H9 (cell line): ENCODE measurements around the gene ASPM. TPM values are rescaled to one million over a fixed set of nuclear protein-coding genes. Genes with fewer than 3 reads are reported as not detected.

ENCODE experiments used
- DNase-seq: peaks from one replicate; pipeline ENCODE4 v3.0.0-alpha.2; 2017
- H2AFZ ChIP-seq: one replicate; pipeline ENCODE4 v1.6.1; 2013; ENCODE audit warnings: mild to moderate bottlenecking, low read length, control low read depth, moderate library complexity
- H2AK5ac ChIP-seq: 2 replicates; pipeline ENCODE4 v1.6.1; 2013; ENCODE audit warnings: low read length, control low read depth, mixed read lengths; ENCODE audit not compliant: insufficient read length
- H2BK120ac ChIP-seq: one replicate; pipeline ENCODE4 v1.6.1; 2013; ENCODE audit warnings: low read depth, mild to moderate bottlenecking, low read length, control low read depth, inconsistent platforms; ENCODE audit not compliant: poor library complexity, severe bottlenecking
- H2BK12ac ChIP-seq: 2 replicates; pipeline ENCODE4 v1.6.1; 2013; ENCODE audit warnings: low read length, control low read depth, mixed read lengths, low read depth; ENCODE audit not compliant: insufficient read length
- H2BK15ac ChIP-seq: 2 replicates; pipeline ENCODE4 v1.6.1; 2013; ENCODE audit warnings: low read depth, low read length, control low read depth
- H2BK20ac ChIP-seq: one replicate; pipeline ENCODE4 v1.6.1; 2013; ENCODE audit warnings: low read depth, mild to moderate bottlenecking, low read length, control low read depth, inconsistent platforms; ENCODE audit not compliant: poor library complexity, severe bottlenecking
- H2BK5ac ChIP-seq: 2 replicates; pipeline ENCODE4 v1.6.1; 2013; ENCODE audit warnings: low read length, control low read depth, mixed read lengths; ENCODE audit not compliant: insufficient read length
- H3K14ac ChIP-seq: 2 replicates; pipeline ENCODE4 v1.6.1; 2013; ENCODE audit warnings: low read length, control low read depth; ENCODE audit not compliant: insufficient read depth
- H3K18ac ChIP-seq: 2 replicates; pipeline ENCODE4 v1.6.1; 2013; ENCODE audit warnings: low read depth, mild to moderate bottlenecking, mixed read lengths, low read length, control low read depth; ENCODE audit not compliant: insufficient read length
- H3K23ac ChIP-seq: 2 replicates; pipeline ENCODE4 v1.6.1; 2013; ENCODE audit warnings: low read length, control low read depth, mixed read lengths, low read depth; ENCODE audit not compliant: insufficient read length
- H3K23me2 ChIP-seq: 2 replicates; pipeline ENCODE4 v1.6.1; 2013; ENCODE audit warnings: low read depth, mild to moderate bottlenecking, mixed read lengths, low read length, control low read depth; ENCODE audit not compliant: insufficient read length, poor library complexity, severe bottlenecking
- H3K27ac ChIP-seq: 2 replicates; pipeline ENCODE4 v1.5.1; 2013; ENCODE audit warnings: low read length, control low read depth, mixed read lengths, low read depth; ENCODE audit not compliant: insufficient read length
- H3K27me3 ChIP-seq: 2 replicates; pipeline ENCODE4 v1.6.1; 2013; ENCODE audit warnings: low read length, control low read depth, inconsistent platforms; ENCODE audit not compliant: insufficient read depth
- H3K4ac ChIP-seq: 2 replicates; pipeline ENCODE4 v1.6.1; 2013; ENCODE audit warnings: low read depth, mild to moderate bottlenecking, control low read depth, inconsistent platforms, low read length, moderate library complexity
- H3K4me1 ChIP-seq: 2 replicates; pipeline ENCODE4 v1.6.1; 2013; ENCODE audit warnings: low read length, control low read depth, inconsistent platforms; ENCODE audit not compliant: insufficient read depth
- H3K4me2 ChIP-seq: 2 replicates; pipeline ENCODE4 v1.6.1; 2013; ENCODE audit warnings: low read length, control low read depth, mixed read lengths; ENCODE audit not compliant: insufficient read length, insufficient read depth
- H3K56ac ChIP-seq: 2 replicates; pipeline ENCODE4 v1.6.1; 2013; ENCODE audit warnings: low read depth, mild to moderate bottlenecking, mixed read lengths, low read length, control low read depth; ENCODE audit not compliant: insufficient read length
- H3K79me1 ChIP-seq: 2 replicates; pipeline ENCODE4 v1.6.1; 2013; ENCODE audit warnings: low read depth, mild to moderate bottlenecking, moderate library complexity, low read length, control low read depth, inconsistent platforms; ENCODE audit not compliant: insufficient read depth, poor library complexity, severe bottlenecking
- H3K79me2 ChIP-seq: 2 replicates; pipeline ENCODE4 v1.6.1; 2013; ENCODE audit warnings: low read length, control low read depth, inconsistent platforms; ENCODE audit not compliant: insufficient read depth
- H3K9ac ChIP-seq: 2 replicates; pipeline ENCODE4 v1.6.1; 2013; ENCODE audit warnings: low read length, control low read depth, mixed read lengths; ENCODE audit not compliant: insufficient read length; ENCODE audit errors: extremely low read depth
- H3K9me3 ChIP-seq: one replicate; pipeline ENCODE4 v1.6.1; 2013; ENCODE audit warnings: low read depth, low read length, inconsistent platforms; ENCODE audit not compliant: control insufficient read depth
- H3T11ph ChIP-seq: one replicate; pipeline ENCODE4 v1.6.1; 2013; ENCODE audit warnings: mild to moderate bottlenecking, low read length, control low read depth, inconsistent platforms
- H4K20me1 ChIP-seq: one replicate; pipeline ENCODE4 v1.6.1; 2013; ENCODE audit not compliant: control insufficient read depth, insufficient read length, insufficient read depth
- H4K5ac ChIP-seq: 2 replicates; pipeline ENCODE4 v1.6.1; 2013; ENCODE audit warnings: low read depth, mild to moderate bottlenecking, mixed read lengths, low read length, control low read depth; ENCODE audit not compliant: insufficient read length
- H4K8ac ChIP-seq: replicated peaks from 2 replicates; pipeline ENCODE4 v1.6.1; 2013; ENCODE audit warnings: low read length, control low read depth, mixed read lengths, low read depth; ENCODE audit not compliant: insufficient read length
- H4K91ac ChIP-seq: 2 replicates; pipeline ENCODE4 v1.6.1; 2013; ENCODE audit warnings: low read depth, mild to moderate bottlenecking, moderate library complexity, mixed read lengths, low read length, control low read depth; ENCODE audit not compliant: insufficient read length
- H3K27ac Mint-ChIP-seq, 3 experiments: 2 replicates in 2 of 3; 3 replicates in 1 of 3; pipeline ENCODE4 v1.8.0; 2020 to 2021; ENCODE audit warnings: mixed read lengths in 3 of 3, mild to moderate bottlenecking in 1 of 3, moderate library complexity in 1 of 3
- H3K27me3 Mint-ChIP-seq: 2 replicates; pipeline ENCODE4 v1.8.0; 2021; ENCODE audit warnings: low read depth, mild to moderate bottlenecking, moderate library complexity, mixed read lengths
- H3K36me3 Mint-ChIP-seq, 3 experiments: 2 replicates in 2 of 3; 3 replicates in 1 of 3; pipeline ENCODE4 v1.8.0; 2020 to 2021; ENCODE audit warnings: low read depth in 3 of 3, mixed read lengths in 3 of 3; ENCODE audit not compliant: insufficient read depth in 1 of 3
- H3K4me1 Mint-ChIP-seq, 2 experiments: 2 replicates each; pipeline ENCODE4 v1.8.0; 2020; ENCODE audit warnings: mixed read lengths in 2 of 2
- H3K4me3 Mint-ChIP-seq, 2 experiments: 2 replicates in 1 of 2; 3 replicates in 1 of 2; pipeline ENCODE4 v1.8.0; 2020 to 2021; ENCODE audit warnings: mild to moderate bottlenecking in 2 of 2, mixed read lengths in 2 of 2, moderate library complexity in 1 of 2
- H3K9me3 Mint-ChIP-seq, 2 experiments: 2 replicates in 1 of 2; 3 replicates in 1 of 2; pipeline ENCODE4 v1.8.0; 2020; ENCODE audit warnings: mild to moderate bottlenecking in 2 of 2, mixed read lengths in 2 of 2, moderate library complexity in 1 of 2
- WGBS: extraction: QIAGEN DNeasy Blood & Tissue Kit; methylation state at CpG from one replicate; pipeline ENCODE4 v1.1.7; 2013; ENCODE audit warnings: missing lambda C conversion rate, low lambda C conversion rate, mixed read lengths; ENCODE audit not compliant: insufficient read length; ENCODE audit errors: extremely low coverage; 5-methylcytosine and 5-hydroxymethylcytosine counted together
- total RNA-seq: library from RNA; stranded (reverse); gene quantifications from 2 replicates; pipeline ENCODE4 v1.2.1, GENCODE V29; 2021
- TF ChIP-seq, protein P1 (sequence below): fragments of 200-600 bp; sonication (generic); conservative IDR thresholded peaks from 3 replicates; pipeline ENCODE4 v1.8.0; 2021; ENCODE audit warnings: antibody characterized with exemption, mild to moderate bottlenecking

The ASPM gene
- total RNA-seq, 1 experiment from 2014 or later: 34.9 TPM

- TF ChIP-seq, protein P1, sequence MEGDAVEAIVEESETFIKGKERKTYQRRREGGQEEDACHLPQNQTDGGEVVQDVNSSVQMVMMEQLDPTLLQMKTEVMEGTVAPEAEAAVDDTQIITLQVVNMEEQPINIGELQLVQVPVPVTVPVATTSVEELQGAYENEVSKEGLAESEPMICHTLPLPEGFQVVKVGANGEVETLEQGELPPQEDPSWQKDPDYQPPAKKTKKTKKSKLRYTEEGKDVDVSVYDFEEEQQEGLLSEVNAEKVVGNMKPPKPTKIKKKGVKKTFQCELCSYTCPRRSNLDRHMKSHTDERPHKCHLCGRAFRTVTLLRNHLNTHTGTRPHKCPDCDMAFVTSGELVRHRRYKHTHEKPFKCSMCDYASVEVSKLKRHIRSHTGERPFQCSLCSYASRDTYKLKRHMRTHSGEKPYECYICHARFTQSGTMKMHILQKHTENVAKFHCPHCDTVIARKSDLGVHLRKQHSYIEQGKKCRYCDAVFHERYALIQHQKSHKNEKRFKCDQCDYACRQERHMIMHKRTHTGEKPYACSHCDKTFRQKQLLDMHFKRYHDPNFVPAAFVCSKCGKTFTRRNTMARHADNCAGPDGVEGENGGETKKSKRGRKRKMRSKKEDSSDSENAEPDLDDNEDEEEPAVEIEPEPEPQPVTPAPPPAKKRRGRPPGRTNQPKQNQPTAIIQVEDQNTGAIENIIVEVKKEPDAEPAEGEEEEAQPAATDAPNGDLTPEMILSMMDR: no peak
- no CpG with 5 or more reads among the region's 3 CpGs for WGBS
- H3K18ac ChIP-seq: no peak overlapping the region
These were observed 36.2 kb upstream of the ASPM start for GRCh38 chr1:197182716-197183115.

More at GRCh38 chr1:197182716-197183115, 36.2 kb upstream of the ASPM start:
- Mint-ChIP-seq H3K4me3 (no peak overlapping the region), H3K36me3 (peaks cover 21 to 37% (median 25%) of the 10 kb centered on the region in 3 experiments; a peak in 6 of 7 replicates), H3K27ac (no peak overlapping the region), H3K9me3 (no peaks in the 10 kb centered on the region), H3K4me1 (no peaks in the 10 kb centered on the region), H3K27me3 (no peaks in the 10 kb centered on the region)
- no peak overlapping the region for H2AFZ ChIP-seq
- H2BK120ac ChIP-seq: no peak overlapping the region
- no peak overlapping the region for H3K27ac ChIP-seq
- no peak overlapping the region for H2BK15ac ChIP-seq
- DNase-seq: no peak
- no peaks in the 10 kb centered on the region for H3K23me2 ChIP-seq
- no peak overlapping the region for H3K23ac ChIP-seq
- H2BK12ac ChIP-seq: no peak overlapping the region
- no peaks in the 10 kb centered on the region for H4K20me1 ChIP-seq
- H3K9me3 ChIP-seq: no peaks in the 10 kb centered on the region
- no peak overlapping the region for H4K5ac ChIP-seq
- no peak overlapping the region for H3K4me2 ChIP-seq
- H2BK20ac ChIP-seq: no peak overlapping the region
- H3K14ac ChIP-seq: no peak overlapping the region
- no peak overlapping the region for H3K56ac ChIP-seq
- no peak overlapping the region for H2BK5ac ChIP-seq
- H3K9ac ChIP-seq: no peak overlapping the region
- no peaks in the 10 kb centered on the region for H3K27me3 ChIP-seq
- no peak overlapping the region for H3T11ph ChIP-seq
- H4K8ac ChIP-seq: no peak overlapping the region
- no peak overlapping the region for H4K91ac ChIP-seq
- no peak overlapping the region for H2AK5ac ChIP-seq
- H3K79me2 ChIP-seq: no peaks in the 10 kb centered on the region
- no peaks in the 10 kb centered on the region for H3K79me1 ChIP-seq
- H3K4me1 ChIP-seq: no peaks in the 10 kb centered on the region
- H3K4ac ChIP-seq: no peak overlapping the region
